ENCODE data around the gene EMILIN2. TPM values are rescaled to one million over a fixed set of nuclear protein-coding genes. Genes with fewer than 3 reads are reported as not detected.

EMILIN2 gene
- total and polyA plus RNA-seq, 2 of the 8 experiments (the other 6 are each of a cell fraction or from before 2014, with no cell fraction given): 6.0 to 7.5 TPM

- no peak for TF ChIP-seq CHD7 (IDR thresholded peaks at IDR 0.05; ENCODE audit: insufficient replicate concordance, low read length)
- no peak for TF ChIP-seq FOSL1 (IDR thresholded peaks at IDR 0.05; ENCODE audit: insufficient read depth, low read depth, low read length)
- TF ChIP-seq CBX8 (IDR thresholded peaks at IDR 0.05; ENCODE audit: borderline replicate concordance, low read depth, low read length): no peak
- TF ChIP-seq USF2 (IDR thresholded peaks at IDR 0.05; ENCODE audit: low read length): no peak
- no peak for TF ChIP-seq POU5F1 (IDR thresholded peaks at IDR 0.05; ENCODE audit: low read depth, low read length)
- no peak for TF ChIP-seq EGR1 (IDR thresholded peaks at IDR 0.05; ENCODE audit: borderline replicate concordance, low read depth, low read length)
- 0 out of 2 replicates have a peak, but pooled peaks have one; percentile 36 for TF ChIP-seq PHF8 (conservative IDR thresholded peaks at IDR 0.05; ENCODE audit: low read depth, low read length)
- TF ChIP-seq TAF7 (optimal IDR thresholded peaks at IDR 0.05; ENCODE audit: borderline replicate concordance, low read depth, low read length): no peak
These were observed 776 bp downstream of the EMILIN2 start (continued) for GRCh38 chr18:2847317-2848246.
